ENCODE results near the gene MAP2K3. TPM values are rescaled to one million over a fixed set of nuclear protein-coding genes. Genes with fewer than 3 reads are reported as not detected.
"Not testable (repeated sequence)": the region's sequence is repeated elsewhere in the genome, so short reads cannot be mapped to it uniquely, and the experiment has no call there.

The MAP2K3 gene
- total RNA-seq, 1 experiment from 2014 or later: 14.7 TPM

DNA sequence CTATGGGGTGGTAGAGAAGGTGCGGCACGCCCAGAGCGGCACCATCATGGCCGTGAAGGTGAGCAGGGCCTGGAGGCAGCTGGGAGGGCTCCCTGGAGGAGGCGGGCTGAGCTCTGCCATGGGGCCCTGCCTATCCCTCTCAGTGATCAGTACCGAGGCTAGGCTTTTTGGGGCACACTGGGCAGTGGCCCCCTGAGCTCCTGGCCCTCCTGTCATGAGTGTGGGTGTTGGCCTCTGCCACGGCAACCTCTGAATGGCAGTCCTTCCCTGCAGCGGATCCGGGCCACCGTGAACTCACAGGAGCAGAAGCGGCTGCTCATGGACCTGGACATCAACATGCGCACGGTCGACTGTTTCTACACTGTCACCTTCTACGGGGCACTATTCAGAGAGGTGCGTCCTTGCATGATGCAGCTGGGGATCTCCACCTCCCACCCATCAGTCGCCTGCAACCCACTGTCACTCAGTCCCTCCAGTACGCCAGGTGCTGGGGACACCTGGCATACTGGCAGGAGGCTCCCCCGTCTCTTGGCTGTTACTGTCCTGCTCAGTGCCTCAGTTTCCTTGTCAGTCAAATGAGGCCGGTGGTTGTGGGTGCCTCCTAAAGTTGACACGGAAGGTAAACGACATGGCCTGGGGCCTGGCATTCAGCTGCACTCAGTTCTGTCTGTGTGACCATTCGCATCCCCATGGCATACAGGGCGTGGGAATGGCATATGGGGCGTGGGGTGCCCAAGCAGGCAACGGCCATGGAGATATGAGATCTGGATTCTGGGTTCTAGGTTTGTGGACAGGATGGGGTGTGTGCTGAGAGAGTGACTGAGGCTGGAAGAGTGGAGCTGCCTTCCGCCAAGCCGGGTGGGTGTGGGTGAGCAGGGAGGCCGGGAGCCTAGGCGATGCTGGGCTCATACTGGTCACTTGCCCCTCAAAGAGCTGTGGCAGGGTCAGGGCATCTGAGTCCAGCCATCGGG lies 16.4 kb downstream of the MAP2K3 start:
- no peak for DNase-seq (ENCODE audit: low read depth in 1 of 2, low spot score in 2 of 2)

DNA sequence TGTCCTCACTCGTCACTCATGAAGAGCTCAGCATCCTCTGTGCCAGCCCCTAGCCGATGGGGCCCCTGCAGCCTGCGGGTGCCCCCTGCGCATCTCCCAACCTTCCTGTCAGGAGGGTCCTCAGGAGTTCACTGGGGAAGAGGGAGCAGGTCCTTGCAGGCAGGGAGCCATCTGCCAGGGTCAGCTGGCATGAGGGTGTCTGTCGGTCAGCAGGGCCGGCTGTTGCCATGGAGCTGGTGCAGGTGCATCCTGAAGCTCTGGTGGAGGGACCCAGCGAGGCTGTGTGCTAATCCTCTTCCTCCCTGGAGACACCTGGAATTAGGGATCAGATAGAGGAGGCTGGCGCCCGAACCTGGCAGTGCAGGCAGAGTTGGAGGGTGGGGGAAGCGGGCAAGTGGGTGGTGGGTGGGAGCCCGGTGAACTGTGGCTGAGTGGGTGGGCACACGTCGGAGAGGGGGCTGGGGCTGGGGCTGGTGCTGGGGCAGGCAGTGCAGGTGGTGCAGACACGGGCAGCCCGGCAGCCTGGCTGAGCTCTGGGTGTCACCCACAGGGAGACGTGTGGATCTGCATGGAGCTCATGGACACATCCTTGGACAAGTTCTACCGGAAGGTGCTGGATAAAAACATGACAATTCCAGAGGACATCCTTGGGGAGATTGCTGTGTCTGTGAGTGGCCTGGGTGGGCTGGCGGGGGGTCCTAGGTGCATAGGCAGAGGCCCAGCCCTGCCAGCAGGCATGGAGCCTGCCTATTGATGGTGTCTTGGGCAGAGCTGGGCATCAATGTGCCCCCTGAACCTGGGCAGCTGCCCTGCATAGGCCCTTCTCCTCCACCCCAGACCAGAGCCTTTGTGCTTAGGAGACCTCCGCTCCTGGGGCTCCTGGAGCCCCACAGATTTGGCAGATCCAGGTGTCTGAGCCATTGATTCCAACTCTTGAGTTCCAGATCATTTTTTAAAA lies 17.4 kb downstream of the MAP2K3 start:
- no peak overlapping the region for H3K27ac ChIP-seq
- H3K9me3 ChIP-seq (replicated peaks): peaks cover 2% of the 10 kb centered on the region; the same call in 1 of the 2 replicates
- no peaks in the 10 kb centered on the region for H3K27me3 ChIP-seq (replicated peaks)
- H3K36me3 ChIP-seq: peaks cover 61% of the 10 kb centered on the region
- no peak for DNase-seq (ENCODE audit: low read depth in 1 of 2, low spot score in 2 of 2)
- H3K4me1 ChIP-seq (replicated peaks): no peaks in the 10 kb centered on the region
- no peak overlapping the region for H3K4me3 ChIP-seq

More for the DNA sequence above, 16.4 kb downstream of the MAP2K3 start:
- H3K9me3 ChIP-seq (replicated peaks): peaks cover 2% of the 10 kb centered on the region; the same call in 1 of the 2 replicates
- H3K36me3 ChIP-seq: peaks cover 57% of the 10 kb centered on the region
- H3K4me3 ChIP-seq: no peak overlapping the region
- no peaks in the 10 kb centered on the region for H3K4me1 ChIP-seq (replicated peaks)
- no peaks in the 10 kb centered on the region for H3K27me3 ChIP-seq (replicated peaks)
- no peak overlapping the region for H3K27ac ChIP-seq

DNA sequence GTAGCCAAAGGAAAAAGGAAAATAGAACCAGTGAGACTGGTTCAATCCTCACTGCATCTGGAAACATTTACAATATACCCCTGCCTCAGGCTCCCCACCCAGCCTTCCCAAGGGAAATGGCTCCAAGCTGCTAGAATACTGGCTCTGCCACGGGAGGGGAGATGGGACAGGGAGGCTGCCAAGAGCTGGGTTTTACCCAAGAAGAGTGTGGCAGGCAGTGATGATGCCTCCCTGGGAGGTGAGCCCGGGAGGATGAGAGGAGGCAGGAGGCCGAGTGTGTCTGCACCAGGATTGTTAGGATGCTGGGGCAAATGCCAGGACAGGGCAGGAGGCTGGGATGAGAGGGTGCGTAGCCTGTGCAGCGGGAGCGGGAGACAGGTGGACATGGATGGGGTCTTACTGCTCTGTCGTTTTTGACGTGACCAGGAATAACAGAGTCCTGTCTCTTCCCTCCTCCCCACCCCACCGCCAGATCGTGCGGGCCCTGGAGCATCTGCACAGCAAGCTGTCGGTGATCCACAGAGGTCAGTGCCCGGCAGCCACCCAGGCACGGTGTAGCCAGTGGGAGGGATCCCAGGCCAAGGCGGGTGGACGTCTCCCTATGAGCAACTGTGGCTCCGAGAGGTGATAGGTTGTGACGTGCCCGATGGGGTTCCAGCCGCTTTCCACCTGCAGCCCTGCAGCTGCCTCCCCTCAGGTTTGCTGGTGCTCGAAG lies 18.4 kb downstream of the MAP2K3 start:
- DNase-seq (ENCODE audit: low read depth in 1 of 2, low spot score in 2 of 2): no peak
- Histone ChIP-seq H3K27me3 (replicated peaks) (no peaks in the 10 kb centered on the region), H3K36me3 (peaks cover 61% of the 10 kb centered on the region), H3K4me1 (replicated peaks) (no peaks in the 10 kb centered on the region), H3K4me3 (no peak overlapping the region), H3K27ac (no peak overlapping the region), H3K9me3 (replicated peaks) (peaks cover 2% of the 10 kb centered on the region; the same call in 1 of the 2 replicates)

DNA sequence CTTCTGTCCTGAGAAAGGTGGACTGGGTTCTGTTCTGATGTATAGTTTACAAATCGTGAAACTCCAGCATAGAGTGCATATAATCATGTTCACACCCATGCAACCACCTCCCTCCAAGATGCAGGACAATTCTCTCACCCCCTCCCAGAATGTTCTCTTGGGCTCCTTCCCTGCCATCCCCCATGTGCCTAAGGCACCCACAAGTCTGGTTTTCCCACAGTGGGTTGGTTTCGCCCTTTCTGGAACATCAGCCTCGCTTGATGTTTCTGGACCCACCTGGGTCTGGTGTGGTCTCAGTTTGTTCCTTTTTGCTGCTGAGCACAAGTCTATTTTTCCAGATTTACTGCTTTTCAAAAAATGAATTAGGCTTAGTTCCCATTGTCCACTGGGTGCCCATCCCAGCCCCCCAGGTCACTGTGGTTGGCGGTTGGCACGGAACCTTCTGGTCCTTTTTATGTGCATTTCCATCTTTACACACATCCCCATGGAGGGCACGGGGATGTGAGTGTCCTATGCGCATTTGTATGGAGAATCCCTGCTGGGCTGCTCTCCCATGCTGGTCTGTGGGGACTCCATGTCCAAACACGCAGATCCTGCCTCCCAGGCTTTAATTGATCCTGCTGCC lies 19.0 kb downstream of the MAP2K3 start:
- no peaks in the 10 kb centered on the region for H3K27me3 ChIP-seq (replicated peaks)
- peaks cover 56% of the 10 kb centered on the region for H3K36me3 ChIP-seq
- peaks cover 2% of the 10 kb centered on the region; the same call in 1 of the 2 replicates for H3K9me3 ChIP-seq (replicated peaks)
- H3K4me1 ChIP-seq (replicated peaks): no peaks in the 10 kb centered on the region
- no peak overlapping the region for H3K4me3 ChIP-seq
- no peak for DNase-seq (ENCODE audit: low read depth in 1 of 2, low spot score in 2 of 2)
- H3K27ac ChIP-seq: no peak overlapping the region

DNA sequence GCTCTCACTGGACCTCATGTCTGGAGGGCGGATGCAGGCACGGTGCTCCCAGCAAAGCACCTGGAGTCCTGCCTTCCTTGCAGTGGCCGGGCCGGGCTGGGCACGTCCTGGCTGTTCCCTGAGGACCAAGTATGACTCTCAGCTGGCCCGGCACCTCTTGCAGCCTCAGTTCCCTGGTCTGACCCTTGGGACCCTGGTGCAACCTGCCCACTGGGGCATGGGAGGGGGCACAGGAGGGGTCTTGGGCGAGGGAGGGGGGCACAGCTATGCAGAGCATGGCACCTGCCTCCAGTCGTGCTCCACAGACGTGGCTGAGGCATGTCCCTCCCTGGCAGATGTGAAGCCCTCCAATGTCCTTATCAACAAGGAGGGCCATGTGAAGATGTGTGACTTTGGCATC lies 19.6 kb downstream of the MAP2K3 start:
- Histone ChIP-seq H3K4me3 (no peak overlapping the region), H3K36me3 (peaks cover 52% of the 10 kb centered on the region), H3K4me1 (replicated peaks) (no peaks in the 10 kb centered on the region), H3K27me3 (replicated peaks) (no peaks in the 10 kb centered on the region), H3K9me3 (replicated peaks) (peaks cover 2% of the 10 kb centered on the region; the same call in 1 of the 2 replicates), H3K27ac (no peak overlapping the region)
- DNase-seq (ENCODE audit: low read depth in 1 of 2, low spot score in 2 of 2): peak in 1 of 2 experiments; percentile 45

DNA sequence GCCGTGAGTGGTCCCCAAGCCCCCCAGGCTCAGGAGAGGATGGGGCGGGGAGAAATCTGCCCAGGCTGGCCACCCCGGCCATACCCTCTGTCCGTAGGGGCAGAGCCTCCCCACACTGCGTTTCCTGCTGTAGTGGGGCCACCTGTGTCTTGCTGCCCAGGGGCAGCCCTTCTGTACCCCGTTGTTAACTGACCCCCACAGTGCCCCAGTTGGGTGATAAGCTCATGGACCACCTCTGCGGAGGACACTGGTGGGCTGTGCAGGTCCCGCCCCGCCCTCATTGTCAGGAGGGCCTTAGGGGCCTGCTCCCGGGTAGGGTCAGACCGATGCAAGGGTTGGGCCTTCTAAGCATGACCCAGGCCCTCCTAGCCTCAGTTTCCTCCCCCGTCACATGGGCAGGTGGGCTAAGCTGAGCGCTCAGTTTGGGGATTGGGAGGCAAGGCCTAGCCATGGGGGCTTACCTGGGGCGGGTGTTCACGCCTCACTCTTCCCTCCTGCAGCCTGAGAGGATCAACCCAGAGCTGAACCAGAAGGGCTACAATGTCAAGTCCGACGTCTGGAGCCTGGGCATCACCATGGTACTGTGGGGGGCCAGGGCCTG lies 20.1 kb downstream of the MAP2K3 start:
- H3K4me3 ChIP-seq; DNase-seq (ENCODE audit: low read depth in 1 of 2, low spot score in 2 of 2); H3K9me3 ChIP-seq (replicated peaks); H3K27ac ChIP-seq; H3K4me1 ChIP-seq (replicated peaks); H3K27me3 ChIP-seq (replicated peaks): not testable (repeated sequence)
- peaks cover 46% of the 10 kb centered on the region for H3K36me3 ChIP-seq

DNA sequence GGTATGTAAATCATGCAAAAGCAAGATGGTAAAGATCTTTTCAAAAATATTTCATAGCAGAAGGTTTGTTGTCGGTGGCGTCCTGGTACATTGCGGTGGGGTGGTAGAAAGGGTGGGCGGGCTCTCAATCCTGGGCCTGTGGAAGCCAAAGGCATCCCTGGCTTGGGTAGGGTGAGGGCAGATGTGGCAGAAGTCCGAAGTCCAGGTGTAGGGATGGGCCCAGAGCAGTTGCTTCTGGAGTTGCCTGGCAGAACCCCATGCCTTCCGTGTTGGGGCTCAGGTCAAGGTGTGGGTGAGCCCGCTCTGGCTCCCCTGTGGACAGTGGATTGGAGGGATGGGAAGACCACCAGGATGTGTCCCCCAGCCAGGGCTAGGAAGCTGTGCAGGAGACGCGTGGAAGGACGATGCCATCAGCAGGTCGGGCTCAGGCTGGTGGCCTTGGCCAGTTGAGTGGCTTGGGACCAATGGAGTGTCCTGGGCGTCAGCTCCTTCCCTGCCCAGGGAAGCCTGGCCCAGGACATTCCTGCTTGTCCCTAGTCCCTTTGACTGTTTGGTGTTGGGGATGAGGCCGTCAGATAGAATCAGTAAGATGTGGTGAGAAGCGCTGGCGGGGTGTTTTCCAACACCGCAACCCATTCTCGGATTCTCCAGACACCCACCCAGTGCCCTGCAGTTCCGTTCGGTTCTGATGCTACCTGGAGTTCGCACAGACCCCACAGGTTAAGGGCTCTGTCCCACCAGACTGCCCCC lies 21.1 kb downstream of the MAP2K3 start:
- not testable (repeated sequence) for H3K27ac ChIP-seq; H3K27me3 ChIP-seq (replicated peaks); H3K9me3 ChIP-seq (replicated peaks); H3K4me1 ChIP-seq (replicated peaks); H3K4me3 ChIP-seq; DNase-seq (ENCODE audit: low read depth in 1 of 2, low spot score in 2 of 2)
- peaks cover 36% of the 10 kb centered on the region for H3K36me3 ChIP-seq

DNA sequence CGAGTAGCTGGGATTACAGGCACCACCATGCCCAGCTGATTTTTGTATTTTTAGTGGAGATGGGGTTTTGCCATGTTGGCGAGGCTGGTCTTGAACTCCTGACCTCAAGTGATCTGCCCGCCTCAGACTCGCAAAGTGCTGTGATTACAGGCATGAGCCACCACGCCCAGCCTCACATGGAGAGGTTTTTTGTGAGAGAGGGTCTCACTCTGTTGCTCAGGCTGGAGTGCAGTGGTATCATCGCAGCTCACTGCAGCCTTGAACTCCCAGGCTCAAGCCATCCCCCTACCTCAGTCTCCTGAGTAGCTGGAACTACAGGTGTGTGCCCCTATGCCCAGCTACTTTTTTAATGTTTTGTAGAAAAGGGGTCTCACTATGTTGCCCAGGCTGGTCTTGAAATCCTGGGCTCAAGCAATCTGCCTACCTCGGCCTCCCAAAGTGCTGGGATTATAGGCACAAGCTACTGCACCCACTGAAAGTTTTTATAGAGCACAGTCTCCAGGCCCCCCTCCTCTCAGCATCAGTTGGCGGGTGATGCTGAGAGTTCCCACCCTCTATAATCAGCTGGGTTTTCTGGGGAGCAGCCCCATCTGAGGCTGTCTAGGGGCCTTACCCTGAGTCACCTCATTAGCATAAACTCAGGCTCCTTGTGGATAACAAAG lies 22.2 kb downstream of the MAP2K3 start:
- not testable (repeated sequence) for H3K4me1 ChIP-seq (replicated peaks); H3K27me3 ChIP-seq (replicated peaks); DNase-seq (ENCODE audit: low read depth in 1 of 2, low spot score in 2 of 2); H3K9me3 ChIP-seq (replicated peaks); H3K4me3 ChIP-seq; H3K27ac ChIP-seq
- H3K36me3 ChIP-seq: peaks cover 25% of the 10 kb centered on the region

DNA sequence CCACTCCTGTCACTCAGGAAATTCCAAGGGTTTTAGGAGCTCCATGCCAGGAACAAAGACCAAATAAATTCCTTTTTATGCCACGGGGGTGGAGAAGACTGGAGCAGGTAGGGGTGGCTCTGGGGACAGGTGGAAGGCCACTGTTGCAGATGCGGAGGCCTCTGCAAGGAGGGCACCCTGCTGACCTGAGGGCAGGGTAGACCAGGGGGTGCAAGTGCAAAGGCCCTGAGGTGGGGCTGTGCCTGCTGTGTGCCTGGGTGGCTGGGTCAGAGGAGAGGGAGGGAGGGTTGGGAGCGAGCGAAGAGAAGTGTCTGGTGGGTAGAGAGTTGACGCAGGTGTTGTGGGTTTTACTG lies 22.7 kb downstream of the MAP2K3 start:
- not testable (repeated sequence) for H3K27me3 ChIP-seq (replicated peaks); H3K9me3 ChIP-seq (replicated peaks); H3K4me1 ChIP-seq (replicated peaks); H3K4me3 ChIP-seq; H3K27ac ChIP-seq; DNase-seq (ENCODE audit: low read depth in 1 of 2, low spot score in 2 of 2)
- H3K36me3 ChIP-seq: peaks cover 25% of the 10 kb centered on the region

DNA sequence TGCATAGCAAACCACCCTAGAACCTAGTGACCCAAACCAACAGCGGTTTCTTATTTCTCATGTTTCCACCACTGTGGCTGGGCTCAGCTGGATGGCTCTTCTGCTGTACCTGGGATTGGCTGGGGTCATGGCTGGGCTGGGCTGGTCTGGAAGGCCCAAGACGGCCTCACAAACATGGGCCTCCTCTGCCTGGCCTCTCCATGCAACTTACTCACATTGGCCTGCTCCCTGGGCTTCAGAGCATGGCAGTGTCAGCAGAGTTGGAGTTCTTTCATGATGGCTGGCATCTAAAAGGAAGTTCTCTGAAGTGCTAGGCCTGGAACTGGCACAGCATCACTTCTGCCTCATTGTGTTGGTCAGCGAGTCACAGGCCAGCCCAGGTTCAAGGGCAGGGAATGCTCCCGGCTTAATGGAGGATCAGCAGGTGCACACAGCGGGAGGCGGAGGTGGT lies 24.4 kb downstream of the MAP2K3 start:
- peak in 1 of 2 experiments; percentile 31 for DNase-seq (ENCODE audit: low read depth in 1 of 2, low spot score in 2 of 2)
- H3K27me3 ChIP-seq (replicated peaks); H3K36me3 ChIP-seq; H3K4me3 ChIP-seq; H3K4me1 ChIP-seq (replicated peaks); H3K27ac ChIP-seq; H3K9me3 ChIP-seq (replicated peaks): not testable (repeated sequence)

DNA sequence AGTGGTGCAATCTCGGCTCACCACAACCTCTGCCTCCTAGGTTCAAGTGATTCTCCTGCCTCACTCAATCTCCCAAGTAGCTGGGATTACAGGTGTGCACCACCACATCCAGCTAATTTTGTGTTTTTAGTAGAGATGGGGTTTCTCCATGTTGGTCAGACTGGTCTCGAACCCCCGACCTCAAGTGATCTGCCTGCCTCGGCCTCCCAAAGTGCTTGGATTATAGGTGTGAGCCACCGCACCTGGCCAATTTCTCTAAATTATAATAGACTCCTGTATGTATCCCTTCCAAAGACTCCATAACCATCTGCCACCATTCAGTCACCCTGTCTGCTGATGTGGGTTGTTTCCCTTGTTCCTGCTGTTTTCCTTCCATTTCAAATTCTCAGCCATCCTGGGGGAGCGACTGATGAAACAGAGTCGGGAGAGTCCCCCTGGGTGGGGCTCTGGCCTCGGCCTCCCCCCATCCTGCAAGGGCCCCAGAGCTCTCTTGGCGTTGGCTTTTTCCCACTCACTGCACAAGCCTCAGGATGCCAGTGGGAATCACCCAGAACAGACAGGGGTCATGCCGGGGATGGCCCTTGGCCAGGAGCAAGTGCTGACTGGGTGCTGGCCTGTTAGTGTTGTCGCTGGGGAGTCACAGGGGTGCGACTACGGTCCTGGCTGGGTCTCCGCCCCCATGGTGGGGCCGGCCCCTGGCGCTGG lies 25.7 kb downstream of the MAP2K3 start:
- H3K27me3 ChIP-seq (replicated peaks); H3K36me3 ChIP-seq; H3K9me3 ChIP-seq (replicated peaks); H3K4me3 ChIP-seq; H3K4me1 ChIP-seq (replicated peaks); H3K27ac ChIP-seq: not testable (repeated sequence)
- DNase-seq (ENCODE audit: low read depth in 1 of 2, low spot score in 2 of 2): peak in 1 of 2 experiments; percentile 24

Data from SJSA1 (cell line).